Measurements from ENCODE around the gene IL2RG.

IL2RG gene

DNA sequence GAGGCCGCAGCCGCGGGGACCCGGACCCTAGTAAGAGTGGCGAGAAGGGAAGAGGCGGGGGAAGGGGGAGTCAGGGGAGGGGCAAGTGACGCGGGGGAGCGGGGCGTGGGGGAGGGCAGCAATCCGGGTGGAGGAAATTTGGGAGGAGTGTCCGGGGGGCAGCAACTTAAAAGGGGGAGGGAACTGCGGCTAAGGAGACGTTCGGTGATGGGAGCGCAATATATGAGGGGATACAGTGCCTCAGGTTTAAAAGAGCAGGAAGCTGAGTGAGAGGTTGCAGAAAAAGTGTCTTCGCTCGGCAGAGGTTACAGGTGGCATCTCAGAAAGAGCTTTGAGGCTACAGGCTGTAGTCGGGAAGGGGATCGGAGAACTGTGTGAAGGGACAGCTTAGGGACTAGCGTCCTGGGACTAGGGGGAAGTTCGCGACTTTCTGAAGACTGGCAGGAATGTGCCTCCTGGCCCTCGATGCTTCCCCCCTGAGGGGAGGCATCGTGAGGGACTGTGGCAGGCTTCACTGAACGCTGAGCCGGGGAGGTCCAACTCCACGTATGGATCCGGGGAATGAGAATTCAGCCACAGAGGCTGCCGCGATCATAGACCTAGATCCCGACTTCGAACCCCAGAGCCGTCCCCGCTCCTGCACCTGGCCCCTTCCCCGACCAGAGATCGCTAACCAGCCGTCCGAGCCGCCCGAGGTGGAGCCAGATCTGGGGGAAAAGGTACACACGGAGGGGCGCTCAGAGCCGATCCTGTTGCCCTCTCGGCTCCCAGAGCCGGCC, 15.2 kb downstream of the IL2RG start:
- TF ChIP-seq CTCF (IDR thresholded peaks at IDR 0.05; ENCODE audit: low read depth, low read length, missing control alignments): no peak
- DNase-seq (ENCODE audit: extremely low read depth, low read depth): no peak
- H3K4me3 ChIP-seq (replicated peaks; ENCODE audit: low read depth, low read length): peak overlapping the region; percentile 53

DNA sequence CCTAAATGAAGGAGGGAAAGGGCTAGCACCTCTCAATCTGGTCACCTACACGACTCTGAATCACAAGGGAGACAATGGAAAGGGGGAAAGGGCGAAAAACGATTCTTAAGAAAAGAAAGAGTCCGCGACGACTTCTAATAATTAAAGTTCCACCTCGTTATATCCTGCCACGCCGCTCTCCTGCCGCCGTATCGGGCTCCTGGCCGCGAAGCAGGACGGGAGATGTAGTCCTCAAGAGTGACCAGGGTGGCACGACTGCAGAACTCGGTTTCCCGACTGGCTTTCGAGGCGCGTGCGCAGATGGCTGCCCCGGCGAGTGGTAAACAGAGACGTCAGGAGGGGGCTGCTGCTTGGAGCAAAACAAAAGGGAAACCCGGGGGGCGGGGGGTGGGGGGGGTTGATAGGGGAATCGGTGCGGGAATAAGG, 15.8 kb downstream of the IL2RG start, which contains the start of gene FOXO4:
FOXO4 (plus strand) TSS at position 297 of the 426 bp plus-strand sequence. CDS start 678 bp downstream, outside the sequence.
- no peak for TF ChIP-seq CTCF (IDR thresholded peaks at IDR 0.05; ENCODE audit: low read depth, low read length, missing control alignments)
- peak; percentile 32 for DNase-seq (ENCODE audit: extremely low read depth, low read depth)
- H3K4me3 ChIP-seq (replicated peaks; ENCODE audit: low read depth, low read length): peak within 1 kb of the TSS; percentile 53

DNA sequence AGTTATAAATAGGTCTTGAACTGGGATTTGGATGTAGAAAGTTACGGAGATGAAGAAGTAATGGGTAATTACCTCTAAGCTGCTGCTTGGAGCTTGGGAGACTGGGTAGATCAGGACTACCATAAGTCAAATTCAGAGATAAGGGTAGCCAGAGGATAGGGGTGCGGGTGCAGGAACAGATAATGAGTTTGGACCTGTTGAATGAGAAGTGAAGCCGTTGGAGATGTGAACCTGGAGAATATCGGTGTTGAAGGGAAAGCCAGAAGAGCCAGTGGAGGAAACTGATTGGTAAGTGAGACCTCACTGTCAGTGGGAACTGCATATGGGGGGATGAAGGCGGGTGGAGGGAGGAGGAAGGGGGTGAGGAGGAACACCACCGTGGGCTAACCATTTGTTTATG, 16.3 kb downstream of the IL2RG start:
- TF ChIP-seq CTCF (IDR thresholded peaks at IDR 0.05; ENCODE audit: low read depth, low read length, missing control alignments): no peak
- H3K4me3 ChIP-seq (replicated peaks; ENCODE audit: low read depth, low read length): peak overlapping the region; percentile 53
- no peak for DNase-seq (ENCODE audit: extremely low read depth, low read depth)

DNA sequence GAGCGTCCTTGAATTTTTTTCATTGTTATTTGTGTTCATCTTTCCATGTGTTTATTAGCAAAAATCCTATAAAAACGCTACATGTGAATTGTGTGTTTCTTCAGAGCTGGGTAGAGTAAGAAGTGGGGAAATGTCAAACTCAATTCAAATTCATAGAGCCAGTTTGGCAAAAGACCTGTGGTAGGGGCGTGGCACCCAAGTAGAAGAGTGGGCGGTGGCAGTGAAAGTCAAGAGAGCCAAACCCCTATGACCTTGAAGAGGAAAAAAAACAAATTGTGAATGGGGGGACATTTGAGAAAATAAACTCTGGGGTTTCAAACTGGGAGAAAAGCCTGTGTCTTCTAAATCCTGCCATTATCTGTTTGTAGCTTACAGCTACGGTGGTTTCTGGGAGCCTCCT, 20.1 kb downstream of the IL2RG start:
- no peak for TF ChIP-seq CTCF (IDR thresholded peaks at IDR 0.05; ENCODE audit: low read depth, low read length, missing control alignments)
- no peak for DNase-seq (ENCODE audit: extremely low read depth, low read depth)
- H3K4me3 ChIP-seq (replicated peaks; ENCODE audit: low read depth, low read length): no peak overlapping the region

DNA sequence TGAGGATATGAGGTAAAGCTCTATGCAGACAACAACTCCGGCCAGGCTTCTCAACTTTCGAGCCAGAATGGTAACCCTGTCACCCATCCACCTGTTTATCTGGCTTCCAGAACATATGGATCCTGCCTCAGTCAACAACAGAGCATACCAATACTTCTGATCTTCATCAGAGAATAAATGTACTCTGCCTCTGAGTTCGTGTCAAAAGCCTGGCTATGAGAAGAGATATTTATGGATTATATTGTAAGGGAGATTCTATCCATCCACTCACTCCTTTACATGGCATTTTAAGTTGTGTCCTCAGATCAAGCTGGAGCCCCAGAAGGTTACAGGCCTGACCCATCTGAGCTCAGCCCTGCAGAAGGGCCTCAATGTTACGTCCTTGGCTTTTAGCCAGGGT, 25.5 kb downstream of the IL2RG start:
- no peak overlapping the region for H3K4me3 ChIP-seq (replicated peaks; ENCODE audit: low read depth, low read length)
- no peak for DNase-seq (ENCODE audit: extremely low read depth, low read depth)
- TF ChIP-seq CTCF (IDR thresholded peaks at IDR 0.05; ENCODE audit: low read depth, low read length, missing control alignments): no peak

DNA sequence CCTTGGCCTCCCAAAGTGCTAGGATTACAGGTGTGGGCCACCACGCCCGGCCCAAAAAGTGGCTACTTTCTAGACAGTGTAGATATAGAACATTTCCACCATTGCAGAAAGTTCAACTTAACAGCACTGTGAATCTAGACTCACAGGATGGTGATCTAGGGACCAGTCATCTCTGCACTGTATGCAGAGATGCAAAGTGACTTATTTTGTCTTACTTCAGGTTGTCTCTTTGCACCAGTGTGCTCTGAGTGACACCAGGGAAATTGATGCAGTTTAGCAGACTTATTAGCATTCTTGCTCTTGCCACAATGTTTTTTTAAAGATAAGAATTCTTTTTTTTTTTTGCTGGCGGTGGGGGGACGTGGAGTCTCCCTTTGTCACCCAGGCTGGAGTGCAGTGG, 28.6 kb downstream of the IL2RG start:
- no peak for DNase-seq (ENCODE audit: extremely low read depth, low read depth)
- no peak overlapping the region for H3K4me3 ChIP-seq (replicated peaks; ENCODE audit: low read depth, low read length)
- no peak for TF ChIP-seq CTCF (IDR thresholded peaks at IDR 0.05; ENCODE audit: low read depth, low read length, missing control alignments)

All from HFF-Myc (cell line).